Measurements from ENCODE around the gene DDOST.
"Not testable (repeated sequence)": the region's sequence is repeated elsewhere in the genome, so short reads cannot be mapped to it uniquely, and the experiment has no call there.

Gene DDOST

DNA sequence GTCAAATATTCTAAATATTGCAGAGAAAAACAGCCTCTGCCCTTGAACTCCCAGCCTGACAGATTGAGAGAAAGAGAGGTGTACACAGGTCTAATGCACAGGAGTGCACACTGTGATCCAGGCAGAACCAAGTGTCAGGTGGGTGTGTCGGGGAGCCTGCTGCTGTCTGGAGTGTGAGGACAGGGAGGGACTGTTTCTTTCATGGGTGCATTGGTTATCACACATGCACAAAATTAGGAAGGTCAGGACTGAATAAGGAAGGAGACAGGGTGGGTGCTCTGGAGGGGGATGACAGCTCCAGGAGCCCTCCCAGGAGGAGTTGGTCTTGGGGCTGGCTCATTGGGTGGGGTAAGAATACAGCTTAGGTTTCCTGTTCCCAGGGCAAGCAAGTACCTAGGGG is 41.2 kb downstream of the DDOST start:
- no peak for DNase-seq

DNA sequence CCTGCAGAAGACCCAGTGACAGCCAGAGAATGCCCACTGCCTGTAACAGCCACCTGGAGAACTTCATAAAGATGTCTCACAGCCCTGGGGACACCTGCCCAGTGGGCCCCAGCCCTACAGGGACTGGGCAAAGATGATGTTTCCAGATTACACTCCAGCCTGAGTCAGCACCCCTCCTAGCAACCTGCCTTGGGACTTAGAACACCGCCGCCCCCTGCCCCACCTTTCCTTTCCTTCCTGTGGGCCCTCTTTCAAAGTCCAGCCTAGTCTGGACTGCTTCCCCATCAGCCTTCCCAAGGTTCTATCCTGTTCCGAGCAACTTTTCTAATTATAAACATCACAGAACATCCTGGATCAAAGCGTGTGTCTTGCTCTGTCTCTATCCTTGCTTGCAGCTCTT is 42.6 kb downstream of the DDOST start:
- no peak for DNase-seq

DNA sequence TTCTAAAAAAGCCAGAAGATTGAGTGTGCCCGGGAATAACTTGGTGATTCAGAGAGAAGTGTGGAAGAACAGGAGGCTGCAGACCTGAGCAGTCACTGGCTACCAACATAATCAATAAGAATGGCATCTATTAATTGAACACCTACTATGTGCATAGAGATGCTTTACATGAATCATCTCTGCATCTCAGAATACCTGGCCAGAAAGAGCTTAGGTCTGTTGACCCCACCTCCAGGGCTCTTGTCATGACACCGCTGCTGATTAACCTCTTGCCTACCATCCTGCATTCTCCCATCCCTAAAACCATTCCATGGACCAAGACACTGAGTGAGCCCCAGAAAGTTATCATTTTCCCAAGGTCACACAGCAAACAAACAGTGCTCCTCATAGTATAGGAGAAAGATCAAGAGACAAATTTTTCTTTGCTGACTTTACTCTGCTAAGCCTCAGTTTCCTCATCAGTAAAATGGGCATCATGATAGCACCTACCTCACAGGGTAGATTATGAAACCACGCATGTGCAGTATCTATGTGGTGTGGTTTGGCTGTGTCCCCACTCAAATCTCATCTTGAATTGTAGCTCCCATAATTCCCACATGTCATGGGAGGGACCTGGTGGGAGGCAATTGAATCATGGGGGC is 44.2 kb downstream of the DDOST start:
- DNase-seq: no peak

DNA sequence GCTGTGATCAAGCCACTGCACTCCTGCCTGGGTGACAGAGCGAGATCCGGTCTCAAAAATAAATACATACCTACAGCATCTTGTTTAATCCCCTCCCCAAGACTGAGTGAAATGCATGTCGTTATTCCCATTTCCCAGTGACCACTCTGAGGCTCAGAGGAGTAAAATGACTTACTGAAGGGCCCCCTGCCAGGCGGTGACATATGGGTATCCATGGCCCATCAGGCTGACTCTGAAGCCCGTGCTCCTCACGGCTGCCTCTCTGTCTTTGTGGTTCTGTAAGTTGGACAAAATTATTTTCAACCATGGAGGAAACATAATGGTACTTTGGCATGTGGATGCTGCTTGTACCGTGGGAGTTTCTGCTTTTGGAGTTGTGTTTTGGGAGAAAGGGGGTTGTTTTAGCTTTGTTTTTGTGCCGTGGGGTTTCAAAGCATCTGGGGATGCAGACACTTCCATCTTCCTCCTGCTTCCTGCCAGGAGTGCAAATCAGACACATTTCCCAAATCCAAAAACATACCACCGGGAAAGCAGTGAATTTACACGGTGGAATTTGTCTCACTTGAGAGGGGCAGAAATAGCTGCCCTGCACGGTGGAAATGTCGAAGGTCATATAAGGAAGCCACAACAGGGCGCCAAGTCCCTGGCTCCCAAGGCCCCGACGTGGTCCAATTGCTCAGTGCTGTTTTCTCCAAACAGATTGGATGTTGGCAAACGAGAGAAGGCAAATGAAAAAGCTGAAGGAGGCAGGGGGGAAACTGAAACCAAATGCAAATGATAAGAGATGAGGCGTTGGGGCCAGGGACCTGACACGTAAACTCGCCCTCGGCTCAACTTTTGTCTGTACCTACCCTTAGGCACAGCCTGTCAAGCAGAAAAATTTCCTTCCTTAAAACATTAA is 45.0 kb downstream of the DDOST start:
- no peak for DNase-seq

DNA sequence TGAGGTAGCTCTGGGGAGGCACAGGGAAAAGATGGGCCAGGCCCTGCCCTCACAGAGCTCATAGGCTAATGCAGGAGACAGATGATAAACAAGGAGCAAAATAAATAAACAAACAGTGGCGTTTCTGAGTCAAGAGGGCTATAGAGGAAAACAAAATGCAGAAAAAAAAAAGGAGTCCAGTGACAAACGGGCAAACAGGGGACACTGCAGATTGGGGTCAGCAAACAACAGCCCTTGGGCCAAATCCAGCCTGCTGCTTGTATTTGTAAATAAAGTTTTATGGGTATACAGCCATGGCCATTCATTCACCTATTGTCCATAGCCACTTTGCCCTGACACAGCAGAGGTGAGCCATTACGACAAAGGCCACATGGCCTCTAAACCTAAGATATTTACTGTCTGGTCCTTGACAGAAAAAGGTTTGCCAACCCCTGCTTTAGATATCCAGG is 47.0 kb downstream of the DDOST start:
- DNase-seq: no peak

DNA sequence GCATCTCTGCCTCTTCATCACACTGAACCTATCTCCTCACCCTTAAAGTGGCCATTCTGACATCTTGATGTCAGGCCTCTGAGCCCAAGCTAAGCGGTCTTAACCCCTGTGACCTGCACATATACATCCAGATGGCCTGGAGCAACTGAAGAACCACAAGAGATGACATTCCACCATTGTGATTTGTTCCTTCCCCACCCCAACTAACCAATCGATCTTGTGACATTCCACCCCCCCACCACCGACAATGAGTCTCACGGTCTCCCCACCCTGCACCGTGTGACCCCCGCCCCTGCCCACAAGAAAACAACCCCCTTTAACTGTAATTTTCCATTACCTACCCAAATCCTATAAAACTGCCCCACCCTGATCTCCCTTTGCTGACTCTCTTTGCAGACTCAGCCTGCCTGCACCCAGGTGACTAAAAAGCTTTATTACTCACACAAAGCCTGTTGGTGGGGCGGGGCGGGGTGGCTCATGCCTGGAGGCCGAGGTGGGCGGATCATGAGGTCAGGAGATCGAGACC is 48.9 kb downstream of the DDOST start:
- DNase-seq: no peak

DNA sequence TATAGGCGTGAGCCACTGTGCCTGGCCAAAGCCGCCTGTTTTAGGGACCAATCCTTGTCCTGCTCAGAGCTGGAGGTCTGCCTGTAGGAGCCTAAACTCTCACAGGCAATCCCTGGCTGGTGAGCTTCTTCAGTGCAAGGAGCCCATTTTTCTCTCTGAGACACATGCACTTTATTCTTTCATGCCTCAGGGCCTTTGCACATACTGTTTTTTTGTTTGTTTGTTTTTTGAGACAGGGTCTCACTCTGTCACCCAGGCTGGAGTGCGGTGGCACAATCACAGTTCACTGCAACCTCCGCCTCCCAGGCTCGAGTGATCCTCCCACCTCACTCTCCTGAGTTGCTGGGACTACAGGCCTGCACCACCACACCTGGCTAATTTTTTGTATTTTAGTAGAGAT is 49.5 kb downstream of the DDOST start:
- no peak for DNase-seq

DNA sequence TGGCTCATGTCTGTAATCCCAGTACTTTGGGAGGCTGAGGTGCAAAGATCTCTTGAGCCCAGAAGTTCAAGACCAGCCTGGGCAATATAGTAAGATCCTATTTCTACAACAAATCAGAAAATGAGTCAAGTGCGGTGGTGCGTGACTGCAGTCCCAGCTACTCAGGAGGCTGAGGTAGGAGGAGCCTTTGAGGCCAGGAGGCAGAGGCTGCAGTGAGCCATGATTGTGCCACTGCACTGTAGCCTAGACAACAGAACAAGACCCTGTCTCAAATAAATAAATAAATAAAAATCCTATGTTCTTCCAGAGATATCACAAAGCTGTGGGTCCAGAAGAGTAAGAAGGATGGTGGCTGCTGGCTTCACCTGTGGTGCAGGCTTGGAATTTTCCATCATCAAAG is 50.2 kb downstream of the DDOST start:
- no peak for DNase-seq

DNA sequence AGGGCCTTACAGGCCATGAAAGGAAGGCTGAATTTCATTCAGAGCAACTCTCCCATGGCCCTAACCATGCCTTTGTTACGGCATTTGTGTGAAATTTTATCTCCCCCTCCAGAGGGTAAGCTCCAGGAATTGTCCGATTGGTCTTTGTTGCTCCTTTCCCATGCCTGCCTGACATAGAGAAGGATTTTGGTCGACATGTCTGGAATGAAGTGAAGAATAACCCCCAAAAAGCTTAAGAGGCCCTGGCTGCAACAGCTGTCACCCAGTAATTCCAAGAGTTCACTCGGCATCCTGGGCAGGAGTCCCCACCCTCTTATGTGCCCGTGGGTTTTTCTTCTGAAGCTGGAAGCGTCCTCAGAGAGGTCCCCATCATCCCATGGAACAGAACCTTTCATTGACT is 51.6 kb downstream of the DDOST start:
- DNase-seq: no peak

DNA sequence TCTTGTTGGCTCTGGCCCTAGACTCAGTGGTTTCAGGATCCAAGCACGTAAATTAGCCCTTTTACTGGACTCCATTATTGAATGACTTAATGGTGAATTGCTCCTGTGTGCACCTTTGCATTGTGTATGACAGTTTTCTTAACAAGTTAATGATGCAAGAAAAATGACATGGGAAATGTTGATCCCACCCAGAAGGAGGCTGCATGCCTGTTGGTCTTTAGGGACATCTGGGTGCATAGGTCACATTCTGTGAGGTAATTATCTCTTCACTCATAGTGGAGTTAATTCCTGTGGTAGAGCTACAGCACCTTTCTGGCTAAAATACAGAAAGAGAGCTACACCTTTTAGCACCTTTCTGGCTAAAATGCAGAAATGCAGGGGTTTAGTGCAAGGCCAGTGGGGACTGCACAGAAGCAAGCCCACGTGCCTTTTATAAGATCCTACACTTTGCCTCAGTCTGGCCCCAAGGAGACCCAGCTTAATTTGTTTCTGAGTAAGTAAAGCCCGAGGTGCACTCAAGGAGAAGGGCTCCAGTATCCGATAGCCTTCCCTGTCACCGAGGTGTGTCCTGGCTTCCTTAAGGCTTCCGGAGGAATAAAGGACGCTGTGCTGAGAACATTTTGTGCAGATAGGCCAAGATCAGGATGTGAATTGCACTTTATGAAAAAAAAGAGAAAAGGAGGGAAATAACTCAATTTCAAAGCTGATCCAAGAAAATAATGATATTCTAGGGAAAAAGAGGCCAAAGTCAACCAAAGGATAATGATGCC is 54.2 kb downstream of the DDOST start:
- DNase-seq: not testable (repeated sequence)

DNA sequence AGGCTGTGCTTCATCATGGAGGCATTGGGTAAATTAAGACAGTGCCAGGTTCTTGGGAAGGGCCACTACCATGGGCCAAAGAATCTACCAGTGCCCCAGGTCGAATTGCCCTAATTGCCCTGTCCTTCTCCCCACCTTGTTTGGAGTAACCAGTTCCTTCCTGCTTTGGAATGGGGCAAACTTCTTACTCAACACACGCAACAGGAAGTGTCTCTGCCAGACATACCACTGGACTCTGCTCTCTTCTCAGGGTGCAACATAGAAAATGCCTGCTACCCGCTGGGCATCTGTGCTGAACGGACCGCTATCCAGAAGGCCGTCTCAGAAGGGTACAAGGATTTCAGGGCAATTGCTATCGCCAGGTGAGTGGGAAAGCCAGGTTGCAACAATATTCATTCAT is 56.5 kb downstream of the DDOST start:
- no peak for DNase-seq

DNA sequence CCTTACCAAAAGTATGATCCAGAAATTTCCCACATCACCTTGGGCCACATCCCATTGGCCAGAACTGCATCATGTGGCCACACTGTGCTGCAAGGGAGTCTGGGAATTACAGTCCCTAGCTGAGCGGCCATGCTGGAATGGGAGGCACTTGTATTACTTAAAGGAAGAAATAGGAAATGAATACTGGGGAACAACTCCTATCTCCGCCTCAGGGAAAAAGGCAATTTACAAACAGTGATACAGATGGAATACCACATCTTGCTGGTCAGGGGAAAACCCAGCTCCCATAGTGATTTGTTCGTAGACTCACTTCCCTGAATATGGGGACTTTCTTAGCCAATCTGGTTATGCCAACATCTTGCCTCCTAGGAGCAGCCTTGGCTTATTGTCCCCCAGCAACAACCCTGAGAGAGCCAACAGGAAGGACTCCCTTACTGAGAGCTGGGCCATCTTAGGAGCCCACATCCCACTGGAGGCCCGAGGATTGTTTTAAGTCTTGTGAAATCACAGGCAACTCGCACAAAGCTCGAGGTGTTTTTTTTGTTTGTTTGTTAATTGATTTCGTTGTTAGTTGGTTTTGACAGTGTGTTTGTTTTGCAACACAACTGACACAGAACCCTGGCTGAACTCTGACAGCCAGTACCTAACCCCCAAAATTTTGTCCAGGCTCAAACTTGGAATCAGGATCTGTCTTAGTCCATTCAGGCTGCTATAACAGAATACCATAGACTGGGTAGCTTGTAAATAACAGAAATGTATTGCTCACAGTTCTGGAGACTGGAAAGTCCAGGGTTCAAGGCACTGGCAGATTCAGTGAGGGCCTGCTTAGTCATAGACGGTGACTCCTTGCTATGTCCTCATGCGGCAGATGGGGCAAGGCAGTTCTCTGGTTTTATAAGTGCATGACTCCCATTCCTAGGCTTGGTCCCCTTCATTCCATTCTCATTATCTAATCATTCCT is 57.4 kb downstream of the DDOST start:
- DNase-seq: no peak

DNA sequence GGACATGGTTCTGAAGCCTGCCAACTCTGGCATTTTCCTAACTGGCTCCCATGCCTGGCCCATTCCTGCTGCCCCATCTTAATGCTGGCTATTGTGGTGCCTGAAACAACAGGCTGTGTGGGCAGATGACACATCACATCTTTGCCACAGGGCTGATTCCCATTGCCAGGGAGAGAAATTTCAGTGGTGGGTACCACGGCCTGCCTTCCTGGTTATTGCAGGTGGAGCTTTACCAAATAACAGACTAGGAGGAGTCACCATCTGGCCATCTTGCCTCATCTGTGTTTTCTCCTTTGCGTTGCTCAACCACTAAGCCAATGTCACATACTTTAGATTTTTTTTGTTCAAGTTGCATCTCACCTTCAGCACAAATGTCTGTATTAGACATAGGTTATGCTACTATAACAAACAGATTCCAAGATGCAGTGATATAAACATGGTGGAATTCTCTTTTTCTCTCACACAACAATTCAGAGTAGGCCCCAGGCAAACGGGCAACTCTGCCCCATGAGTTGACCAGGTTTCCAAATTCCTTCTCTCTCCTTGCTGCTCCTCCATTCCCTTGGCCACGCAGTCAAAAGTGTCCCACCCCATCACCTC is 58.2 kb downstream of the DDOST start:
- DNase-seq: no peak
